GM12864 (cell line): Measurements from ENCODE around the gene FEN1.
A peak's percentile ranks its signal among the peaks of the same experiment; 100 is the strongest.

Source experiments
- DNase-seq: peaks from one replicate; pipeline ENCODE4 v3.0.0-alpha.2; 2011; ENCODE audit warnings: low read depth
- H3K4me3 ChIP-seq: 2 replicates; pipeline ENCODE4 v1.5.1; 2011; ENCODE audit warnings: mild to moderate bottlenecking, low read depth, low read length, control low read depth
- CTCF ChIP-seq: IDR thresholded peaks from 2 replicates; pipeline ENCODE4 v1.5.1; 2011; ENCODE audit warnings: low read depth, mild to moderate bottlenecking, moderate library complexity, low read length, control low read depth, inconsistent platforms; ENCODE audit errors: missing control alignments

The FEN1 gene

DNA sequence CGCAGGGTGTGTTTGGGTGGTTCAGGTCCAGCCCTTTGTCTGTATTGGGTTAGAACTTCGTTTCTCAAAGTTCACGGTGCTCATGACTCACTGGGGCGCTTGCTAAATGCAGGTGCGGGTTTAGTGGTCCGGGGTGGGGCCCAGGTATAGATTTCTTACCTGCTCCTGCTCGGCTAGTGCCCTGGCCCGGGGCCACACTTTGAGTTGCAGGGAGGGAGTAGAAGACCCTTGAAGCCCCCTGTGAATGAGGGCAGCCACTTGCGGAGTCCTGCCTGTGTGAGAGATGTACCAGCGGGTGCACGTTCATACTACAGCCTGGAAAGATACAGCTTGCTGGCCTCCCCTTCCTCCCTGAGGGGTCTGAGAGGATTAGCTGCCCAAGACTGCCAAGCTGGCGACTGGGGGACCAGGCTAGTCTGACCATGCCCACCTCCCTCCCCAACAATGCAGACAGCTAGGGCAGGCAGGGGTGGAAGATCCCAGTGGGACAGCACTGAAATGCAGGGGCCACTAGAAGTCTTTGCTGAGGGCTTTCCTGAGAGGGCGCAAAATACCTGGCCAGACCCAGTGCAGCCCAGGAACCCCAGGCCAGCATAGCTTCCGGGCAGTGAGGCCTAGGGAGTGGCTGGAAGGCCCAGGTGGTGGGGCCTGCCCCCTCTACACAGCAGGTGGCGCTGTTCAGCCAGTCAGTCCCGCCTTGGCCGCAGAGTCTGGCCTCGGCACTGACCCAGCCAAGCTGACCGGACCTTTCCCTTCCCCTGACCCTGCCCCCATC lies 45.3 kb upstream of the FEN1 start:
- DNase-seq = no peak
- no peak overlapping the region for H3K4me3 ChIP-seq
- peak; percentile 94 for TF ChIP-seq CTCF

DNA sequence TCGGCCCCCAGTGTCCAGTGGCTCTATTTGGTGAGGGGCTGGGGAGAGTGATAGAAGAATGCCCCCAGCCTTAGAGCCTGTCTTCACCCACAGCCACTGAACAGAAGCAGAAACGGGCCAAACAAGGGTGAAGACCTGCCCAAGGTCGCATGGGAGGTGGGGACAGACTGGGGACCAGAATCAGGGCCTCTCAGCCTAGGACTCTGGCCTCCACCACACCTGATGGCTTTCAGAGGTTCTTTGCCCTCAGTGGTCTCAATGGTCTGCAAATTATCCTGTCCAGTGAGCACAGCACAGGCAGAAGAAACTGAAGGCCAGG lies 44.8 kb upstream of the FEN1 start:
- H3K4me3 ChIP-seq = no peak overlapping the region
- no peak for TF ChIP-seq CTCF
- DNase-seq = no peak

DNA sequence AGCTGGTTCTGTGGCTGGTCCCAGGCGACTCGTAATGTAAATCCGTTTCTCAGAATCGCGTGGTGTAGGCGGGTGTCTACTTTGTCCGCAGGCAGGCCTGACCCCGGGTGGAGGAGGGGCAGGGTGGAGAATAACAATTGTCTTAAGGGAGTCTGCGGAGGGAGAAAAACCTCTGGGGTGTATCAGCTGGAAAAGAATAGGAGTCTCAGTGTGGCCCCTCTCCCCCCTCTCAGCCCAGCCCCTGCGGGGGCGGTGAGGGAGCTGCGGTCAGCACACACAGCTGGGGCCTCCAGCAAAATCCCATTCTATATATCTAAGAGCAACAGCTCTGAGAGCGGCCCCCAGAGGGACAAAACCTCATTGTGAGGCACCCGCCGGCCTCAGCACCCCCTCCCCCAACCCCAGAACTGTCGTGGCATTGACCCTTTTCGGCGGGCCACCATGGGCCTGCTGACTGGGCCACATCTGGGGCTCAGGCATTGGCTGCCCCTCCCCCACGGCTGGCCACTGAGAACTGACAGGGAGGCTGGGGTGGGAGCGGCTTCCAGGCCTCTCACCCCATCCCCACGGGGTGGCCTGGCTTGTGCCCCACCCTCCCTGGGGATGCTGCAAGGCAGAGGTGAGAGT lies 43.0 kb upstream of the FEN1 start:
- H3K4me3 ChIP-seq = no peak overlapping the region
- no peak for DNase-seq
- TF ChIP-seq CTCF = no peak

- no peak for DNase-seq
- no peak for TF ChIP-seq CTCF
- H3K4me3 ChIP-seq = no peak overlapping the region
Measured at GRCh38 chr11:61750631-61751273, 42.0 kb upstream of the FEN1 start.

- H3K4me3 ChIP-seq = no peak overlapping the region
- no peak for DNase-seq
- TF ChIP-seq CTCF = no peak
Measured at GRCh38 chr11:61751384-61751783, 41.3 kb upstream of the FEN1 start.

DNA sequence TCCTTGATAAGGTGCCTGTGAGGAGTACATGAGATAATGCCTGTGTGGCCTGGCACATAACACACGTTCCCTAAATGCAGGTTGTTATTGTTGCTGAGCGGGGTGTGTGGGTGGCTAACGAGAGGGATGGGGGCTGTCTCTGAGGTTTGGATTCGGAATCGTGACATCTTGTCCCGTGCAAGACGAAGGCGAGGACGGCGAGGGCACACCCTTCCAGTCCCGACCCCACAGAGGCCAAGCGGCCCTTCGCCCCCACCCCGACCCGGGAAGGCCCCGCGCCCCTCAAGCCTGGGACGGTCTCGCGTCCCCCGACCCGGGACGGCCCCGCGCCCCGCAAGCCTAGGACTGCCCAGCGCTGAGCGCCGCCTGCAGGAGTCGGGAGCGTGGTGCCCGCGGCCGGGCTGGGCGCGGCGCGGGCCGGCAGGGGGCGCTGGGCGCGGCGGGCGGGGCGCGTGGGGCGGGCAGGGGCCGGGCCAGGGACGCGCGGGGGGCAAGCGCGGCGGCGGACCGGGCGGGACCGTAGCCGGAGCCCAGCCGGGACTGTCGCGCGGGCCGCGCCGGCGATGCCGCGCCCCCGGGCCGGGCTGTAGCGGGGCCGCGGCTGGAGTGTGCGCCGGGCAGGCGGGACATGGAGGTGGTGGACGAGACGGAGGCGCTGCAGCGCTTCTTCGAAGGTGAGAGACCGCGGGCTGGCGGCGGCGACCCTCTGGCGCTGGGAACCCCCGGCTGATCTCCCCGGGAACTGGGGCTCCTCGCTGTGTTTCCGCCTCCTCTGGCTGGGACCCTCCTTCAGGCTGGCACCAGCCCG lies 40.4 kb upstream of the FEN1 start, which contains the start of gene MYRF:
Gene MYRF (plus strand): TSS at position 520 of the 808 bp plus-strand sequence. CDS start 109 bp downstream, at position 629.
- DNase-seq = no peak
- no peak within 1 kb of the TSS; the same call in 1 of the 2 replicates for H3K4me3 ChIP-seq
- TF ChIP-seq CTCF = peak; percentile 56
